NOMO-1 (cell line): Measurements from ENCODE around the gene WWOX.

Experiments used
- DNase-seq, 2 experiments: peaks; one replicate each; lab custom pipeline; 2025; ENCODE audit not compliant: unreplicated experiment in 2 of 2; lab: John Stamatoyannopoulos, UW

WWOX gene

DNA sequence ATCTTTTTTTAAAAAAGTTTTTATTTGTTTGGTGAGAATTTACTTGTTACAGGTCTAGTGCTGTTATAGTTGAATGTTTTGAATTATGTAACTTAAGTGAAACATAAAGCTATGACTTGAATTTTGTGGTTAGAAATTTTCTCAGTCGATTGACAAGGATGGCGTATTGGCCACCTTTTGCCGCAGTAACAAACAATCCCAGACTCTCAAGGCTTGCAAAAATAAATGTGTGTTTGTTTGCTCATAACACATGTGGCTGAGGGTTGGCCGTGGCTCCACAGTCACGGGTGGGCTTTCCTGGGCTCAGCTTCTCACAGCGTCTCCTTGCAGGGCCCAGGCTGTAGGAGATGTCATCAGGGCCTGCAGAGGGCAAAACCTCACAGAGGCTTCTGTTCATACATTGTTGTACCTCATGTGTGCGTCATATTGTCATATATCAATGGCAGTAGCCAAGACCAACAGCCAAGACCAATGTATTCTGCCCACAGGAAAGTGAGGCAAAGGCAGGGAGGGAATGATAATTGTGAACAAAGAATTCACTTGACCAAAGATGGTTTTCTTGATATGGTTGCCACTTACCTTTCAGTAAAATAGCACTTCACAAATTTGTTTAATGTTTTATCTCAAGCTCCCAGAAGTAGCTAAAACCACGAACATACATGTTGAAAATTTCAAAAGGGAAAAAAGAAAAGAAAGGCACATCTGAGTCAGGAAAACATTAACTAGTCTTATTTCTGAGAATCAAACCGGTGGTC lies 93.5 kb downstream of the WWOX start:
- DNase-seq = no peak

DNA sequence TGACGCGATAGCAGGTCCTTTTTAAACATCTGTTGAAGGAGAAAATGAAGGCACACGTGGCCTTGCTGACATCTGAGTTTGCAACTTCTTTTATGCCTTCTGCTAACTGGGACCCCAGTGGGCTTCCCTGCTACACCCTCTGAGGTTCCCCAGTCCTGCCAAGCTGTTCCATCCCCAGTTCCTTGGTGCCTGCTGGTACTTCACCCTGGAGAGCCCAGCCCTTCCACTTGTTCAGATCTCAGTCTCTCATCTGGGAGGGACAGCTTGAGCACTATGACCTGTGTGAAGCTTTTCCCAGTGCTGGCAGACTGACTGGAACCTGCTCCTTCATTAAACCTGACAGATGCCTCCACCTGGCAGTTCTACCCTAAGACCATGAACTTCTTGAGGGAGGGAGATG lies 95.5 kb downstream of the WWOX start:
- no peak for DNase-seq

DNA sequence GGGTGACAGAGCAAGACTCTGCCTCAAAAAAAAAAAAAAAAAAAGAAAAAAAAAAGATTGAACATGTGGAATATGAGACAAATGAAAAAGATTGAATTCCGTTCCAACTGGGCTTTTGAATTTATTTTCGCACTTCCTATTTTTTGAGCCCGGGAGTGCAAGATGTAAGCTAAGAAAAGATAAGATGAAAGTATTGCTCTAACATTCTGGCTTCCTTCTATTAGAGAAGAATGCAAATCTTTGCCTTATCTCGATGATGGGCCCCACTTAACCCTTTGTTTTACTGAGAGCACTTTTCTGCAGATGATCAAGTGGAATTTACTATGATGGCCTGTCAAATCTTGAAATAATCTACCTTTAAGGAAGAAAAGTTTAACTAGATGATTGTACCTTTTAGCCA lies 96.3 kb downstream of the WWOX start:
- peak in 1 of 2 experiments; percentile 5 for DNase-seq

DNA sequence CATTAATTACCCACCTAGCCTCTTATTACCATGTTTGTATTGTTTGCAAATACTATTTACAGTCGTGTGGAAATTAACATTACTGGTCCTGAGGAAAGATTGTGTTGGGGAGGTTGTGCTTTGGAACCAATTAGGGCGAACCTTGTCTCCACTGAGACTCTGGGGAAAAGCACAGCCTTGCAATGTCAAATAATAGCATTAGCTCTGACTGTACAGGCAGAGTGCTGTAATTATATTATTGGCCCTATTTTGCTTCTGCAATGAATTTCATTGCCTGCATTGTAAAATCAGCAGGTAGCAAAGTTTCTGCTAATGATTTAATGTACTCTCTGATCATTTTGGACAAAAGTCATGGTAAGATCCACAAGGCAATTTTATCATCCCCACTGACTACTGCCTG lies 97.0 kb downstream of the WWOX start:
- no peak for DNase-seq

DNA sequence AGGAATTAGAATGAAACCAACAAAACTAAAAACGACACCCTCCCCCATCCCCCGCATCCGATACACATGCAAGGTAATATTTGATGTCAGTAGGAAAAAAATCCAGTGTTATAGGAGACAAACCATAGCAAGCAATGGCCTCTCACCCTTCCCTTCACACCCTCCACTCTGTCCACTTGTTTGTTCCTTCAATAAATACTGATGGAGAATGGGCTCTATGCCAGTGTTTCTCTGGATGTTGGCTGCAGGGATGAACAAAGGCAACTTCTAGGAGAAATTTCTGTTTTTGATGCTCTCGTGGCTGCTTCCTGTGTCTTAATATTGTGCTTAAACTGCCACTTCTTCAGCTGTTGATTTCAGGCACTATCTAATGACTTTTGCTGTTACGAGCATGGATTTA lies 98.8 kb downstream of the WWOX start:
- DNase-seq = no peak

DNA sequence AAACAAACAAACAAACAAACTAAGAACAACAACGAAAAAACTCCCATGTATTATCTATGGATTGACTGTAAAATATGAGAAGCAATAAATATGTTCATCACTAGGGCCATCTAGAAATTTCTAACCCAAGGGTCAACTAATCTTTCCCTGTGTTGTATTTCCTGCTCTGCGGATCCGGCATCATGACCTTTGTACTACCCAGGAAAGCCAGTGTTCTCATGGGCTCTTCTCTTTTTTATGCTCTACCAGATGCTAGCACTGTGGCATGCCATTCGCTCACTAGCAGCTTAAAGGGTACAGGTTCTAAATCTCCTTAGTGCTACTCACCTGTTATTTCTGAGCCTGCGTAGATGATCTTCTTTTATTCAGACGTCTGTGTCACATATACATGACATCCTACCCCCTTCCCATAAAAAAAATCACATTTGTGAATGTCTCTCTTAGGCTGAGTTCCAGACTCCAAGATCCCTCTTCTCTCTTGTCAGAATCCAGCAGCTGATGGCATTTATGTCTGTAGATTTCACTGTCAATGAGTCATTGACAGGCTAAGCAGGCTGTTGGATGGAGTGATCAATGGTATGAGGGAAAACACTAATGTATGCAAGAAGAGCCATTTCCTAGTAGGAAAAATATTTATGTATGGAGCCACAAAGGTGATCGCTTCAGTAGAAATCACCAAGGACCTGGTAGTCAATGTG lies 100.0 kb downstream of the WWOX start:
- DNase-seq = no peak

DNA sequence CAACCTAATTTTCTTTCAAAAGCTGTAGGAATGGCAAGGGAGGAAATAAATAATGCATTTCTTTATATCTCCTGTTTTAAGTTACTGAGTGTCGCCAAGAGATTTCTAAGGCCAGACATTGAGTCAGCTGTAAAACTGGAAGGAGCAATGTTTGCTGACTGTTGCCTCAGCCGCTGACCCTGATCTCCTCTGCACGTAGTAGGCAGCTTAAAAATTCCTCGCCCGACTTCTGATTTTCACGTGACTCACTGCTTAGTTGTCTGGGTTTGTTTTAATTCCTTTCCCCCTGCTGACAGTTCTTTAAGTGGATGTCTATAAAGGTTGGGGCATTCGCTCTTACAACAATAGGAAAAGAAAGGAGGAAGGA lies 100.6 kb downstream of the WWOX start:
- no peak for DNase-seq

DNA sequence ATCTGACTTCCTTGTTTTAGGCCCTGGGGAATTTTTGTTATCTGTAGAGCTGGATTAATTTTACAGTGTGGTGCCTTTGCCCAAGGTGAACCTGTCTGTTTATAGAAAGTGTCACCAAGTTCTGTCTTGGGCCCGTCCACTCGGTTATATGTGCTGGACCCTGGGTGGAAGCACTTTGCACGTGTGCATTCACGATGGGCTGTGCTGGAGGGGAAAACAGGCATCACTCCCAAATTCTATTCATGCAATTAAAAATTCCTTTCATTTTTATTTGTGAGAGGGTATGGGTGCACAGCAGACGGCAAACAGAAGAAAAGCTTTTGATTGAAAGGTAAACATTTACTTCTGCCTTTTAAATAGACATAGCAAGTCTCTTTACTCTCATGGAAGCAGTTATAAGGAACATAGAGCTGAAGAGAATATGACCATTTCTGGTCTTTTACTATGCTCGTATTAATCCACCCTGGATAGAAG lies 101.2 kb downstream of the WWOX start:
- no peak for DNase-seq

DNA sequence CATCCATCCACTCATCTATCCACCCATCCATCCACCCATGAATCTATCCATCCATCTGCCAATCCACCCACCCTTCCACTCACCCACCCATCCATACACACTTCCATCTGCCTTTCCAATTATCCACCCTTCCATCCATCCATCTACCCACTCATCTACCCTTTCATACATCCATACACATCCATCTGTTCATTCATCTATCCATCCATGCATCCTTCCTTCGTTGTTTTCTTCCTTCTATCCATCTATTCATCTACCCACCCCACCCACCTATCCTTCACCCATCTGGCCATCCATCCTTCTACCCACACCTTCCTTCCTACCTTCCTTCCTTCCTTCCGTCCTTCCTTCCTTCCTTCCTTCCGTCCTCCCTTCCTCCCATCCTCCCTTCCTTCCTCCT lies 106.1 kb downstream of the WWOX start:
- DNase-seq = no peak

DNA sequence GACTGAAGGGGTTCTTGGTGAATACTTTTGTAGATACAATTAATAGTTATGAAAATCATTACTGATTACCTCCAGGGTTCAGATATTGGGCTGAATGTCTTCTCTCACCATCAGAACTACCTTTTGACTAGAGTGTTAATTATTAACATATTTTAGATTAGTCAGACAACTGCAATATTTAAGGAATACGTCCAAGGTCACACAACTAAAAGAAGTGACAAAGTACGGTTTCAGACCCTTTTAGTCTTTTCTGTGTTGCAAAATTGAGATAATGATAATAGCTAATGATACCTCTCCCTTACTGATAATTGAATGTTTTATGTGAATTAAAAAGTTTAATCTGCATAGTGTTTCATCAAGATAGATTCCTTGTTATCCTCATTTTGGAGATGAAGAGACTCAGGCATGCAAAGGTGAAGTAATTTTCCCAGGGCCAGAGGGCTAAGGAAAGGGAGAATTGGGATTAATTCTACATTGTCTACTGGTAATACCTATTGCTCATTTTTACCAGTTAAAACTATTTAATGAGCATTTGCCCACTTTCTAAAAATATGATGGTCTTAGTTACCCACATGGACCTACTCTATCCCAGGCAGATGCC lies 107.3 kb downstream of the WWOX start:
- DNase-seq = no peak

DNA sequence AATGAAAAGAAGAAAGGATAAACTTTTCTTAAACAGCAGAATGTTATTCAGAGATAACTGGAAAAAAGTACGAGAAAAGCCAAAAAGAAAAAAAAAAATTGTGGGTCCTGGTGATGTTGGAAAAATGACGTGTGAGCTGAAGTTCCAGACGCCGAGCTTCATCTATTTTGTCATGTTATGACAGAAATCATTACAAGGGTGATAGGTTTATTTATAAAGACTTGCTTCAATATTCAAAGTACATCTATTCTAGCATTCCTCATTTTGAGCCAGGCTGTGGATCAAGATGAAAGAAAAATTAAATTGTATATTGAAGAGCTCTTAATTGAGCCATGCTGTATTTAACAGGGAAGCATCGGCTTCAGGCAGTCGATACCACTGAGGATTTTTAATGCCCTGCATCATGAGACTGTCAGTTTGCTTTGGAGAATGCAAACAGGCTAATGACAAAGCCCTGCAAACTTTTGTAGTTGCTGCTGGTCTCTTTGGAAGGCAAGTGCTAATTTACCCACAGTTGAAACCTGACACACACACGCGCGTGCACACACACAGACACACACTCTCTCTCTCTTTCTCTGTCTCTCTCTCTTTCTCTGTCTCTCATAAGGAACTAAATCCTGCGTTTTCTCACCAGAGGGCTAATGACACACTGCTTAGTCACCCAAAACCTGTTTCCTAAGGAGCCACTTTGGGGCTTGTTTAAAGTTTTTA lies 110.7 kb downstream of the WWOX start:
- no peak for DNase-seq

DNA sequence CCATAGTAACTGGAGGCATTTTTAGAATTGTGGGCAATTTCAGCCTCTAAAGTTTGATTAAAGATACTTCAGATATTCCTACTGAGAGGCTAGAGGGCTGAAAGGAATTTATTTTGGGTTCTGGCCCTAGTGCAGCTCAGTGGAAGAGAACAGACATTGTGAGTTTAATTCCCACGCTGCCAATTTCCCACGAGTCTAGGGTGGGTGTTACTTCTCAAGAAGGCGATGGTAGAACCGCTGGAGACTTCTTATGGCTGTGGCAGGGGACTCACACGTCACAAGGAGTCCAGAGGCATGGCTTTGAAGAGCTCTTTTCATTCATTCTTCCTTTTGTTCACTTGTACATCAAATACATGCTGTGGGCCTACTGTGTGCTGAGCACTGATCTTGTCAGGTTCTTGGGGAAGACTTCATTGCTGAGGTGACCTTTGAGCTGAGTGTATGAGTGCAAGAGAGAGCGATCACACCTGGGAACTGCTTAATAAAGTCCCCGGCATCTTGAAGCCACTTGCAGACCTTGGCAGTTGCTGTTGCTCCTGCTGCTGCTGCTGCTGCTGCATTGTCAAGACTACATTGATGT lies 111.7 kb downstream of the WWOX start:
- no peak for DNase-seq

DNA sequence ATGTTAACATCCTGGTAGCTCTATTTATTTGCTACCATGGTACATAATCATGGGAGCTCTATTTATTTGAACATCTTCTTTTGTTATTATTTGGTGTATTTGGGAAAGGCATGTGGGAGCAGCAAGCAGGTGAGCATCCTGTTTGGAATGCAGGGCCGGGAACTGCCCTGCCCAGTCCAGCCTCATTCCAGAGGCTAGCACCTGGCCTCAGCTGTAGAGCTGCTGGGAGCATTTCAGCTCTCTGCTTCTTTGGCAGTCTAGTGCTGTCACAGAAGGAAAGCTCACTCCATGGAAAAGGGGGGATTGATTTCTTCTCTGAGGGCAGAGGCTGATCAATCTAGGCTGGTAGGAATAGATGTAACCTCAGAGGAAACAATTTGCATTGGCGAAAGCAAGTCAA lies 112.5 kb downstream of the WWOX start:
- DNase-seq = no peak

DNA sequence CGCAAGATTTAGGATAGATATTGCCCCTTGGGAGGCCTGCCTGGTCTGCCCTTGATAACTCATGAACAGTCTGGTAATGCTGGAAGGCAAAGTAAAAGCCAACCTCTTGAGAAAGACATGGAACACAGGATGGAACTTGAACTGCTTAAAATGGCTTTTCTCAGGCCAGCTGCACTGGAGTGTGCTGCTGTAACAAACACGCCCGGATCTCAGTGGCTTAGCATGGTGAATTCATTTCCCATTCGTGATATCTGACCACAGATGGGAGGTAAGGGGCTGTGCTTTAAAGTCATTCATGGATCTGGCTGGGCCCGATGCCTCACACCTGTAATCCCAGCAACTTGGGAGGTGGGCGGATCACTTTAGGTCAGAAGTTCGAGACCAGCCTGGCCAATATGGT lies 113.2 kb downstream of the WWOX start:
- DNase-seq = no peak

DNA sequence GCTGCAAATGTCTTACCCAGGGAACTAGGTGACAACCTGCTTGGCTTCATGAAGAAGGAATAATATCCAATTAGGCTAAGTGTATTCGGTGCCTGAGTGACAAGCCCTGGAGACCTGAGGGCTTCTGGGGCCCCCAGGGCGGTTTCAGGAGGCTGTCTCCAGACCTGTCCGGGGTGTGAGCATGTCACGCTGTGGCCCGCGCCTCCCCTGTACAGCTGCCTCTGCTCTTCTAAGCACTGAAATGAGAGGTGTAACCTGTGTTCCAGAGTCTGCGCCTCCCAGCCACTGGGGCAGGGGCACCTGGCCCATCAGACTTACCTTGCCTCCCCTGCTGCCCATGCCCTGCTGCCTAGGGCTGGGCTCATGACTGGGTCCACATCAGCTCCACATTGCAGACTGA lies 114.3 kb downstream of the WWOX start:
- no peak for DNase-seq

DNA sequence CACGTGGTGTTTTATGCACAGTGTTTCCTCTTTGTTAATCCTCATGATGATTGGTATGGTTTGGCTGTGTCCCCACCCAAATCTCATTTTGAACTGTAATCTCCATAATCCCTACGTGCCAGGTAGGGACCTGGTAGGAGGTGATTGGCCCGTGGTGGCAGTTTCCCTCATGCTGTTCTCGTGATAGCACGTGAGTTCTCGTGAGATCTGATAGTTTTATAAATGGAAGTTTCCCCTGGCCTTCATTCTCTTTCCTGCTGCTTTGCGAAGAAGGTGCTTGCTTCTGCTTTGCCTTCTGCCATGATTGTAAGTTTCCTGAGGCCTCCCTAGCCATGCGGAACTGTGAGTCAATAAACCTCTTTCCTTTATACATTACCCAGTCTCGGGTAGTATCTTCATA lies 115.8 kb downstream of the WWOX start:
- DNase-seq = no peak

DNA sequence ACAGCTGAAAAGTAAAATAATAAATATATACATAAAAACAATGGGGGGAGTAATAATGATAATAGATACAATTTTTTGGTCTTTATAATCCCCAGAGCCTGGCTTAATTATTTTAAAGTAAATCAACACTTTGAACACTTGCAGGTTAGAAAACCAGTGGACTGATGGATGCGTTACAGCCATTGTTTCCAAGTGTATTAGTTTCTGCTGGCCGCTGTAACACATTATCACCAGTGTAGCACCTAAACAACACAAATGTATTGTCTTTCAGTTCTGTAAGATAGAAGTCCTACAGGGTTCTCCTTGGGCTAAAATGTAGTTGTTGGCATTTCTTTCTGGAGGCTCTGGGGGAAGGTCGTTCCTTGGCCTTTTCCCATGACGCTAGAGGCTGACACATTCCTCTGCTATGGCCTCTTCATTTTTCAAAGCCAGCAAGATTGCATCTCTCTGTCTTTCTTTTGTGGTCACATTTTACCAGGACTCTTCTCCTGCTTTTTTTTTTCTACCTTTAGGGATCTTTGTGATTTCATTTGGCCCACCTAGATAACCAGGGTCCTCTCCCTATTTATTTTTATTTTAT lies 116.8 kb downstream of the WWOX start:
- no peak for DNase-seq

DNA sequence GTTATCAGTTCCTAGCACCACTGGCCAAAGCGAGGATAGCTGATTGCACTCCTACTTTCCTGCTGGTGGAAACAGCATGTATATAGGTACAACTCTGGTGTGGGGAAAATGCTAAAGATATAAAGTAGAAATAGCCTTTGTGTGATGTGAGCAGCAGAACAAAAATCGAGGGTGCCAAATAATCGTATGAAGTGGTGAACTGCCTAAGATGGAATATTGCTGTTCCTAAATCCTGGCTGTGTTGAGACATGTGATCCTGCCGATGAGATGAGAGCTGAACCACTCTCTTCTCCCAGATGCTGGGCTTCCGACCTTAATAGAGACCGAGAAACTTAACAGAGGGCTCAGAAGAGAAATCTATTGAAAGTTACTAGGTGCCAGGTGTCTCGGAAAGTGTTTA lies 117.8 kb downstream of the WWOX start:
- DNase-seq = no peak

DNA sequence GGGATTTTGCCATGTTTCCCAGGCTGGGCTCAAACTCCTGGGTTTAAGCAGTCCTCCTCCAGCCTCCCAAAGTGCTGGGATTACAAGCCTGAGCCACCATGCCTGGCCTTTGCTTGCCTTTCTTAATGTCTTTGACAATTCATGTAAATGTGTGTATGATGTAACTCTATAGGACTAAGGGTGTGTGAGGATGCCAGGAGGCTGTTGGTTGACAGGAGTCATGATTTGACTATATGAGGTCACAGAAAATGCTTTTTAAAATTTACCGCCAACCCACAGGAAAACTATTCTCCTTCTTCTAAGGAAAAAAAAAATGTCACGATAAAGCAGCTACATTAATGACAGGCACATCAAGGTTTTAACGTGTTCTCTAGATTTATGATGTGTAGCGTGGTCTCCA lies 118.8 kb downstream of the WWOX start:
- DNase-seq = no peak

DNA sequence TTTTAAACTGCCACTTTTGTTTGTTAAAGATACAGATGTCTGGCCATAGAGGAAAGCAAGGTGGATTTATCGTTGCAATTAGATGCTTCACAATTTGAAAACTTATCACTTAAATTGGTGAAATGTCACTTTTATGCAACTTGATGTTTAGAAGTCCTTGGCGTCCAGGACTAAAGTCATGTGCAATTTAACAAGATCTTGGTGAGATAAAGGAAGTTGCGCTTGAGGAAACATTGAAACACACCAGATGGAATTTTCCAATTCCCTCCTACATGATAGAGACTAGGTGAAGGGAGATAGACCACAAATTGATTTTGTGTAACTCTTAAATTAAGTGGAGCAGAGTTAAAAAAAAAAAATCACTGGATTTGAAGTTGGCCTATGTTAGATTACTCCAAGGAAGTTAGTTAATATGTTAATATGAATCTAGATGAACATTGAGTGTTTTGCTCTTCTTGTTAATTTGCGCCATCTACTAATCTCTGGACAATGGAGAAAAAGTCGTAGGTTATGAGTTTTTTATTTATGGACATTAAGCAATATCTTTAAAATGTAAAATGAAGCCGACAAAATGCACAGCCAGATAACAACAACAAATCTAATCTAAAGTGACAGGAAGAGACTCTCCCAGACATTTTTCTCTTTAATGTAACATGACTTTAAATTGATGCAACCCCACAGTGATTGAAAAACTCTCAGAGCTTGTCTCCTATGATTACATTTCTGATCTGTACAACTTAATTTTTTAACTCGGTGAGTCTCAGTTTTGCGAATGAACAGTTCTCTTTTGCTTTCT lies 119.6 kb downstream of the WWOX start:
- no peak for DNase-seq
